Natural killer cell (primary cell): ENCODE measurements around the gene KRT37. TPM values are rescaled to one million over a fixed set of nuclear protein-coding genes. Genes with fewer than 3 reads are reported as not detected.

Experiments used
- ATAC-seq, 3 donors: fragments of 150-1000 bp in 2 of 3; fragments of 200-7000 bp in 1 of 3; cut with Tn5 transposase; 1 replicate in 1 of 3; 2 replicates in 2 of 3; pipeline ENCODE4 v1.10.0; 2021; ENCODE audit warnings: mild to moderate bottlenecking in 2 of 3, moderate library complexity in 2 of 3
- DNase-seq, 2 donors: peaks; one replicate each; pipeline versions ENCODE4 v3.0.0 to v3.0.0-alpha.2; 2013 to 2021; ENCODE audit warnings: mixed read lengths in 1 of 2
- H3K27ac ChIP-seq: one replicate; pipeline ENCODE4 v1.5.1; 2013; ENCODE audit warnings: mild to moderate bottlenecking, low read length
- H3K27me3 ChIP-seq: one replicate; pipeline ENCODE4 v1.6.1; 2013; ENCODE audit warnings: low read length; ENCODE audit not compliant: control insufficient read depth, insufficient read depth
- H3K36me3 ChIP-seq: one replicate; pipeline ENCODE4 v1.6.1; 2013; ENCODE audit warnings: low read length; ENCODE audit not compliant: control insufficient read depth, insufficient read depth
- H3K4me1 ChIP-seq: one replicate; pipeline ENCODE4 v1.6.1; 2013; ENCODE audit warnings: low read length; ENCODE audit not compliant: control insufficient read depth, insufficient read depth
- H3K4me3 ChIP-seq: one replicate; pipeline ENCODE4 v1.5.1; 2013; ENCODE audit warnings: low read length
- H3K9me3 ChIP-seq: one replicate; pipeline ENCODE4 v1.6.1; 2013; ENCODE audit warnings: low read length; ENCODE audit not compliant: control insufficient read depth, insufficient read depth
- H3K27ac Mint-ChIP-seq, 2 donors: one replicate each; pipeline ENCODE4 v1.8.0; 2022; ENCODE audit warnings: mild to moderate bottlenecking in 2 of 2, mixed read lengths in 2 of 2, moderate library complexity in 1 of 2
- H3K27me3 Mint-ChIP-seq, 2 donors: one replicate each; pipeline ENCODE4 v1.8.0; 2022; ENCODE audit warnings: low read depth in 2 of 2, mixed read lengths in 2 of 2
- H3K36me3 Mint-ChIP-seq: one replicate; pipeline ENCODE4 v1.8.0; 2022; ENCODE audit warnings: mixed read lengths
- H3K4me1 Mint-ChIP-seq, 2 donors: one replicate each; pipeline ENCODE4 v1.8.0; 2022; ENCODE audit warnings: mixed read lengths in 2 of 2
- H3K4me3 Mint-ChIP-seq: one replicate; pipeline ENCODE4 v1.8.0; 2022; ENCODE audit warnings: mild to moderate bottlenecking, moderate library complexity, mixed read lengths
- H3K9me3 Mint-ChIP-seq, 2 donors: one replicate each; pipeline ENCODE4 v1.8.0; 2022; ENCODE audit warnings: mixed read lengths in 2 of 2
- CTCF ChIP-seq: fragments of 200-600 bp; IDR thresholded peaks from one replicate; pipeline ENCODE4 v1.8.0; 2022; ENCODE audit warnings: antibody characterized with exemption
- WGBS: methylation state at CpG from one replicate; pipeline ENCODE4 v1.1.7; 2013; ENCODE audit warnings: missing lambda C conversion rate; ENCODE audit not compliant: insufficient coverage; 5-methylcytosine and 5-hydroxymethylcytosine counted together
- intact Hi-C: fragments of 100-400 bp; cut with micrococcal nuclease; formaldehyde crosslinking; loops from one replicate; pipeline ENCODE4 v1.14.2; 2022
- total RNA-seq, 4 donors: library from RNA; stranded (reverse); fragments of 120-200 nt in 1 of 4; gene quantifications; one replicate each; pipeline versions ENCODE4 v1.2.3 to v1.2.4, GENCODE V29; 2013 to 2022

Gene KRT37
- total RNA-seq, 3 donors from 2014 or later (not counting 1 experiment from before 2014, with no cell fraction given), result not detected

GRCh38 chr17:41391535-41391934 is 32.9 kb downstream of the KRT37 start:
- peaks cover 10 to 49% of the 10 kb centered on the region in 2 donors for H3K27me3 Mint-ChIP-seq
- 86% methylated on average over 1 of the region's 2 CpGs for WGBS
- H3K27ac Mint-ChIP-seq, result no peak overlapping the region
- no peak overlapping the region for H3K4me3 Mint-ChIP-seq
- Histone ChIP-seq H3K27me3 (no peaks in the 10 kb centered on the region), H3K9me3 (peaks cover 2% of the 10 kb centered on the region), H3K27ac (no peak overlapping the region), H3K4me3 (no peak overlapping the region), H3K36me3 (no peaks in the 10 kb centered on the region), H3K4me1 (no peaks in the 10 kb centered on the region)
- no peak for TF ChIP-seq CTCF
- peaks cover 11% of the 10 kb centered on the region for H3K36me3 Mint-ChIP-seq
- intact Hi-C loops, result no loop called here
- DNase-seq (no peak), ATAC-seq (no peak)
- H3K9me3 Mint-ChIP-seq, result peaks cover 2% of the 10 kb centered on the region in 2 donors
- no peaks in the 10 kb centered on the region for H3K4me1 Mint-ChIP-seq

DNA sequence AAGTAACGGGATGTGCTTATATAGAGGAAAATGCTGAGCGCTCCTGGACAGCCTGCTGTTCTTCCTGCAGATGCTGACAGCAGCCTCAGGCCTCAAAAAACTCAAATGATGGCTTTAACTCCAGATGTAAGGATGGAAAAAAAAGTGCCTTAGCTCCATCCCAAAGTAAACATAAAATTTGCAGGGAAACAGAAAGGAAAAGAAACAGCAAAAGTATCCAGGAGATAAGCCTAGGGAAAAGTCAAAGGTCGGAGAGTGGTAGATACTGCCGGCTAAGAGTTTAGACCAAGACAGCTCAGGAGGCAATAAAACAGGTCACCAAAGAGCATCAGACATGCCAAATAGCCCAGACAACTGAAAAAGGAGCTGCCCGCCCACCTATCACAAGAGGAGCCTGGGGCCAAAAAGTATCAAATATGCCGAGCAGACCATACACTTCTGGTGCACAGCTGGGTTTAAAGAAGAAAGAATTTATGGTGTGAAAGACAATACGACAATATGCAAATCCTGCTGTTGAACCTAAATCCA is 33.9 kb downstream of the KRT37 start:
- Mint-ChIP-seq H3K9me3 (peaks cover 4 to 7% of the 10 kb centered on the region in 2 donors), H3K4me3 (no peak overlapping the region), H3K27me3 (peaks cover 14 to 55% of the 10 kb centered on the region in 2 donors), H3K27ac (no peak overlapping the region), H3K36me3 (peaks cover 16% of the 10 kb centered on the region), H3K4me1 (no peaks in the 10 kb centered on the region)
- Histone ChIP-seq H3K4me1 (no peaks in the 10 kb centered on the region), H3K27ac (no peak overlapping the region), H3K36me3 (no peaks in the 10 kb centered on the region), H3K4me3 (no peak overlapping the region), H3K9me3 (peaks cover 2% of the 10 kb centered on the region), H3K27me3 (no peaks in the 10 kb centered on the region)
- DNase-seq (no peak), ATAC-seq (no peak)
- intact Hi-C loops, result no loop called here
- no peak for TF ChIP-seq CTCF
- 67% methylated on average over 6 of the region's 7 CpGs for WGBS

- peaks cover 4 to 7% of the 10 kb centered on the region in 2 donors for H3K9me3 Mint-ChIP-seq
- Histone ChIP-seq H3K27ac (no peak overlapping the region), H3K9me3 (peaks cover 2% of the 10 kb centered on the region), H3K27me3 (no peaks in the 10 kb centered on the region), H3K36me3 (no peaks in the 10 kb centered on the region), H3K4me1 (no peaks in the 10 kb centered on the region), H3K4me3 (no peak overlapping the region)
- ATAC-seq (no peak), DNase-seq (no peak)
- peaks cover 20 to 75% of the 10 kb centered on the region in 2 donors for H3K27me3 Mint-ChIP-seq
- H3K27ac Mint-ChIP-seq, result no peak overlapping the region
- WGBS, result 83% methylated on average over 2 of the region's 4 CpGs
- intact Hi-C loops, result no loop called here
- no peak for TF ChIP-seq CTCF
- H3K36me3 Mint-ChIP-seq, result peaks cover 16% of the 10 kb centered on the region
- H3K4me3 Mint-ChIP-seq, result no peak overlapping the region
- no peaks in the 10 kb centered on the region for H3K4me1 Mint-ChIP-seq
These were observed 36.7 kb downstream of the KRT37 start for GRCh38 chr17:41387670-41388069.

DNA sequence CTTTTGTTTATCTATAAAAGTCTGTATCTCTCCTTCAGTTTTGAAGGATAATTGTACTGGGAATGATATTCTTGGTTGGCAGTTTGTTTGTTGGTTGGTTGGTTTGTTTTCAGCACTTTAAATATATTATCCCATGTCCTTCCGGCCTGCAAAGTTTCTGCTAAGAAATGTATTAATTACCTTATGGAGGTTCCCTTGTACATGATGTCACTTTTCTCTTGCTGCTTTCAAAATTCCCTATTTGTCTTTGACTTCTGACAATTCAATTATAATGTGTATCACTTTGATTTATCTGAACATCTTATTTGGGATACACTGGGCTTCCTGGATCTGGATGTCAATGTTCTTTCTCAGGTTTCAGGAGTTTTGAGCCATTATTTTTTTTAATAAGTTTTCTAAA is 38.2 kb downstream of the KRT37 start:
- Histone ChIP-seq H3K4me3 (no peak overlapping the region), H3K4me1 (no peaks in the 10 kb centered on the region), H3K9me3 (peaks cover 2% of the 10 kb centered on the region), H3K27ac (no peak overlapping the region), H3K36me3 (no peaks in the 10 kb centered on the region), H3K27me3 (no peaks in the 10 kb centered on the region)
- Mint-ChIP-seq H3K9me3 (peaks cover 4 to 7% of the 10 kb centered on the region in 2 donors), H3K4me1 (no peaks in the 10 kb centered on the region), H3K4me3 (no peak overlapping the region), H3K36me3 (peaks cover 16% of the 10 kb centered on the region), H3K27ac (no peak overlapping the region), H3K27me3 (peaks cover 20 to 65% of the 10 kb centered on the region in 2 donors)
- no peak for ATAC-seq
- DNase-seq, result no peak
- no peak for TF ChIP-seq CTCF
- intact Hi-C loops, result no loop called here
- no CpG with 5 or more reads among the region's 1 CpG for WGBS
